HEK293 (cell line): Measurements from ENCODE around the gene HIPK4.

Source experiments
- BCL11A ChIP-seq: fragments of 450-650 bp; formaldehyde crosslinking; IDR thresholded peaks from 2 replicates; pipeline ENCODE4 v1.5.1; 2016; ENCODE audit warnings: low read depth, missing biosample characterization, missing genetic modification characterization
- CTCF ChIP-seq: fragments of 450-650 bp; formaldehyde crosslinking; IDR thresholded peaks from 2 replicates; pipeline ENCODE4 v1.5.1; 2016; ENCODE audit warnings: missing biosample characterization, missing genetic modification characterization
- REST ChIP-seq: fragments of 450-650 bp; formaldehyde crosslinking; IDR thresholded peaks from 2 replicates; pipeline ENCODE4 v1.5.1; 2016; ENCODE audit warnings: missing biosample characterization, missing genetic modification characterization
- SP2 ChIP-seq: fragments of 450-650 bp; formaldehyde crosslinking; IDR thresholded peaks from 2 replicates; pipeline ENCODE4 v1.5.1; 2016; ENCODE audit warnings: missing biosample characterization, missing genetic modification characterization
- ZBTB1 ChIP-seq: fragments of 450-650 bp; formaldehyde crosslinking; IDR thresholded peaks from 2 replicates; pipeline ENCODE4 v1.5.1; 2016; ENCODE audit warnings: missing biosample characterization, missing genetic modification characterization
- ZNF24 ChIP-seq: fragments of 450-650 bp; formaldehyde crosslinking; IDR thresholded peaks from 2 replicates; pipeline ENCODE4 v1.5.1; 2016; ENCODE audit warnings: missing biosample characterization, missing genetic modification characterization
- ZNF274 ChIP-seq, 2 experiments: fragments of 200-500 bp in 1 of 2; fragments of 450-650 bp in 1 of 2; sonication (Bioruptor generic) in 1 of 2; formaldehyde crosslinking in 1 of 2; IDR thresholded peaks; 2 replicates each; pipeline versions ENCODE4 v1.5.1 to v1.6.1; 2014 to 2016; ENCODE audit warnings: borderline replicate concordance in 1 of 2, inconsistent platforms in 1 of 2, low read length in 1 of 2, missing biosample characterization in 1 of 2, missing genetic modification characterization in 1 of 2
- ZNF292 ChIP-seq: fragments of 450-650 bp; formaldehyde crosslinking; IDR thresholded peaks from 2 replicates; pipeline ENCODE4 v1.5.1; 2016; ENCODE audit warnings: low read depth, missing biosample characterization, missing genetic modification characterization, borderline replicate concordance
- ZNF76 ChIP-seq: fragments of 450-650 bp; formaldehyde crosslinking; IDR thresholded peaks from 2 replicates; pipeline ENCODE4; 2016; ENCODE audit warnings: low read depth, missing biosample characterization, missing genetic modification characterization, borderline replicate concordance
- ZNF843 ChIP-seq: fragments of 450-650 bp; formaldehyde crosslinking; IDR thresholded peaks from 2 replicates; pipeline ENCODE4 v1.5.1; 2016; ENCODE audit warnings: missing biosample characterization, missing genetic modification characterization
- TF ChIP-seq, protein P1 (sequence below): fragments of 450-650 bp; formaldehyde crosslinking; IDR thresholded peaks from 2 replicates; pipeline ENCODE4 v1.5.1; 2016; ENCODE audit warnings: missing biosample characterization, missing genetic modification characterization

DNA sequence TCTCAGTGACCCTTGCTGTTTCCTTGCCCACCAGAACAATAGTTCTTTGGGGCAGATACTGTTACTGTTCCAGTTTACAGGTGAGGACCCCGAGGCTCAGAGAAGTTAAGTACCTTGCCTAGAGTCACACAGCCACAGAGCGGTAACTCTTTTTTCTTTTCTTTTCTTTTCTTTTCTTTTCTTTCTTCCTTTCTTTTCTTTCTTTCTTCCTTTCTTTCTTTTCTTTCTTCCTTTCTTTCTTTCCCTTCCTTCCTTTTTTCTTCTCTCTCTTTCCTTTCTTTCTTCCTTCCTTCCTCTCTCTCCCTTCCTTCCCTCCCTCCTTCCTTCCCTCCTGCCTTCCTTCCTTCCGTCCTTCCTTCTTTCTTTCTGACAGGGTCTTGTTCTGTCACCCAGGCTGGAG, 28.1 kb upstream of the HIPK4 start:
- TF ChIP-seq ZNF274 (IDR thresholded peaks at IDR 0.05; ENCODE audit: low read length) (no peak), ZNF274 (tag by site-specific recombination; IDR thresholded peaks at IDR 0.05; ENCODE audit: borderline replicate concordance) (no peak), ZNF76 (no peak), REST (tag by site-specific recombination) (no peak), ZNF24 (tag by site-specific recombination) (no peak), CTCF (tag by site-specific recombination) (no peak), SP2 (no peak), ZBTB1 (tag by site-specific recombination) (no peak), ZNF292 (no peak), ZNF843 (tag by site-specific recombination) (no peak), BCL11A (tag by site-specific recombination) (no peak)
- TF ChIP-seq, protein P1, sequence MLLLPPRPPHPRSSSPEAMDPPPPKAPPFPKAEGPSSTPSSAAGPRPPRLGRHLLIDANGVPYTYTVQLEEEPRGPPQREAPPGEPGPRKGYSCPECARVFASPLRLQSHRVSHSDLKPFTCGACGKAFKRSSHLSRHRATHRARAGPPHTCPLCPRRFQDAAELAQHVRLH (tag by site-specific recombination): no peak
